ENCODE measurements around the gene AMZ1.

- no peak for TF ChIP-seq TAF1 (IDR thresholded peaks at IDR 0.05; ENCODE audit: low read depth, low read length)
- no peak for TF ChIP-seq POLR2A (IDR thresholded peaks at IDR 0.05; ENCODE audit: low read depth, low read length)
These were observed 36.6 kb downstream of the AMZ1 start for GRCh38 chr7:2724453-2725177.

Data from GM12891 (cell line).